ENCODE measurements around the gene LGI2. TPM values are rescaled to one million over a fixed set of nuclear protein-coding genes. Genes with fewer than 3 reads are reported as not detected.

The LGI2 gene
- polyA plus RNA-seq, 1 donor from 2014 or later = 10.3 TPM

DNA sequence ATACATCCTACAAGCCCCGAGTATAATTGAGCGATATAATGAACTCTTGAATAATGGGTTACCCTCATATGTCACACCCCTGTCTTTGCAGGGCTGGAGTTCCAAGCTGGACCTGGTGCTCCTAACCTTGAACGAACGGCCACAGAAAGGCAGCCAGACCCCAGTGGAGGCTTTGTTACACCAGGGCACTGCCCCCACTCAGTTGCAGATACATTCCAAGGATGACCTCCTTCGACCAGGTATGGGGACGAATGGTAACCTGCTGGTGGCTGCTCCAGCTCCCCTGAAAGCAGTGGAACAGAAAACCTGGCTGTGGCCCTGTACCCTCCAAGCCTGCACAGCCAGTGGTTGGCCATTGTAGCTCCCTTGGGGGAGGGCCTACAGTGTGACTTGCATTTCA lies 61.3 kb downstream of the LGI2 start:
- Histone ChIP-seq H2AFZ (ENCODE audit: low read depth, low read length) (no peak overlapping the region), H3K4me3 (ENCODE audit: low read length) (no peak overlapping the region), H3F3A (ENCODE audit: insufficient read depth, low read length, poor library complexity, severe bottlenecking) (no peaks in the 10 kb centered on the region), H3K36me3 (ENCODE audit: insufficient read depth, low read length) (no peaks in the 10 kb centered on the region), H3K9me3 (ENCODE audit: low read length) (no peaks in the 10 kb centered on the region), H3K9ac (ENCODE audit: low read length) (no peak overlapping the region), H3K27ac (ENCODE audit: low read length) (no peak overlapping the region), H3K79me2 (replicated peaks; ENCODE audit: insufficient read depth, low read length) (no peaks in the 10 kb centered on the region), H3K9me2 (ENCODE audit: insufficient read depth, low read length) (no peaks in the 10 kb centered on the region), H3K27me3 (ENCODE audit: insufficient read depth, low read depth, low read length) (no peaks in the 10 kb centered on the region), H3K4me2 (ENCODE audit: low read length) (no peak overlapping the region), H4K20me1 (ENCODE audit: insufficient read depth) (no peaks in the 10 kb centered on the region)
- TF ChIP-seq, protein P1, sequence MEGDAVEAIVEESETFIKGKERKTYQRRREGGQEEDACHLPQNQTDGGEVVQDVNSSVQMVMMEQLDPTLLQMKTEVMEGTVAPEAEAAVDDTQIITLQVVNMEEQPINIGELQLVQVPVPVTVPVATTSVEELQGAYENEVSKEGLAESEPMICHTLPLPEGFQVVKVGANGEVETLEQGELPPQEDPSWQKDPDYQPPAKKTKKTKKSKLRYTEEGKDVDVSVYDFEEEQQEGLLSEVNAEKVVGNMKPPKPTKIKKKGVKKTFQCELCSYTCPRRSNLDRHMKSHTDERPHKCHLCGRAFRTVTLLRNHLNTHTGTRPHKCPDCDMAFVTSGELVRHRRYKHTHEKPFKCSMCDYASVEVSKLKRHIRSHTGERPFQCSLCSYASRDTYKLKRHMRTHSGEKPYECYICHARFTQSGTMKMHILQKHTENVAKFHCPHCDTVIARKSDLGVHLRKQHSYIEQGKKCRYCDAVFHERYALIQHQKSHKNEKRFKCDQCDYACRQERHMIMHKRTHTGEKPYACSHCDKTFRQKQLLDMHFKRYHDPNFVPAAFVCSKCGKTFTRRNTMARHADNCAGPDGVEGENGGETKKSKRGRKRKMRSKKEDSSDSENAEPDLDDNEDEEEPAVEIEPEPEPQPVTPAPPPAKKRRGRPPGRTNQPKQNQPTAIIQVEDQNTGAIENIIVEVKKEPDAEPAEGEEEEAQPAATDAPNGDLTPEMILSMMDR (IDR thresholded peaks at IDR 0.05; ENCODE audit: poor library complexity, severe bottlenecking) = no peak
- TF ChIP-seq EZH2 (IDR thresholded peaks at IDR 0.05; ENCODE audit: borderline replicate concordance, insufficient read depth, low read length, poor library complexity, severe bottlenecking) = no peak
- TF ChIP-seq SMC3 (conservative IDR thresholded peaks at IDR 0.05; ENCODE audit: poor library complexity) = no peak
- no peak for TF ChIP-seq MXI1 (conservative IDR thresholded peaks at IDR 0.05; ENCODE audit: poor library complexity, severe bottlenecking)
- no peak for TF ChIP-seq RAD21 (conservative IDR thresholded peaks at IDR 0.05)
- no peak for TF ChIP-seq POLR2AphosphoS5 (IDR thresholded peaks at IDR 0.05)
- no peak for TF ChIP-seq EP300 (conservative IDR thresholded peaks at IDR 0.05; ENCODE audit: poor library complexity, severe bottlenecking)
- TF ChIP-seq TAF1 (IDR thresholded peaks at IDR 0.05; ENCODE audit: low read depth) = no peak
- TF ChIP-seq, protein P2, sequence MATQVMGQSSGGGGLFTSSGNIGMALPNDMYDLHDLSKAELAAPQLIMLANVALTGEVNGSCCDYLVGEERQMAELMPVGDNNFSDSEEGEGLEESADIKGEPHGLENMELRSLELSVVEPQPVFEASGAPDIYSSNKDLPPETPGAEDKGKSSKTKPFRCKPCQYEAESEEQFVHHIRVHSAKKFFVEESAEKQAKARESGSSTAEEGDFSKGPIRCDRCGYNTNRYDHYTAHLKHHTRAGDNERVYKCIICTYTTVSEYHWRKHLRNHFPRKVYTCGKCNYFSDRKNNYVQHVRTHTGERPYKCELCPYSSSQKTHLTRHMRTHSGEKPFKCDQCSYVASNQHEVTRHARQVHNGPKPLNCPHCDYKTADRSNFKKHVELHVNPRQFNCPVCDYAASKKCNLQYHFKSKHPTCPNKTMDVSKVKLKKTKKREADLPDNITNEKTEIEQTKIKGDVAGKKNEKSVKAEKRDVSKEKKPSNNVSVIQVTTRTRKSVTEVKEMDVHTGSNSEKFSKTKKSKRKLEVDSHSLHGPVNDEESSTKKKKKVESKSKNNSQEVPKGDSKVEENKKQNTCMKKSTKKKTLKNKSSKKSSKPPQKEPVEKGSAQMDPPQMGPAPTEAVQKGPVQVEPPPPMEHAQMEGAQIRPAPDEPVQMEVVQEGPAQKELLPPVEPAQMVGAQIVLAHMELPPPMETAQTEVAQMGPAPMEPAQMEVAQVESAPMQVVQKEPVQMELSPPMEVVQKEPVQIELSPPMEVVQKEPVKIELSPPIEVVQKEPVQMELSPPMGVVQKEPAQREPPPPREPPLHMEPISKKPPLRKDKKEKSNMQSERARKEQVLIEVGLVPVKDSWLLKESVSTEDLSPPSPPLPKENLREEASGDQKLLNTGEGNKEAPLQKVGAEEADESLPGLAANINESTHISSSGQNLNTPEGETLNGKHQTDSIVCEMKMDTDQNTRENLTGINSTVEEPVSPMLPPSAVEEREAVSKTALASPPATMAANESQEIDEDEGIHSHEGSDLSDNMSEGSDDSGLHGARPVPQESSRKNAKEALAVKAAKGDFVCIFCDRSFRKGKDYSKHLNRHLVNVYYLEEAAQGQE (IDR thresholded peaks at IDR 0.05; ENCODE audit: borderline replicate concordance) = no peak

DNA sequence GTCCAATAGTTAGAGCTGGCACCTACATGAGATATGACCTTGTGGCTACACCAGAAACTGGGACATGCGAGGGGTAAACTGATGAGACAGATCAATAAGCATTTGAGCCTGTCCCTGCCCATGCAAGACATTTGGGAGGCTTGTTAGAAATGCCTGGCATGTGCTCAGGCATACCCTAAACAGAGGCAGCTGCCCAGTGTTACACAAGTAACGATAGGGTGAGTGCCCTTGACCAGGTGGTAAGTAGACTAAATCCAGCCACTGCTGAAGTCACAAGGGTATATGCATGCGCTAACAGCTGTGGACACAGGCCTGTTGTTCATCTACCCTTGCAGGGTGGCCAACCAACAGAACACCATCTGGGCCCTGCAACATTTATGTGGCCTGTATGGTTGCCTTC lies 61.8 kb downstream of the LGI2 start:
- no peaks in the 10 kb centered on the region for H4K20me1 ChIP-seq (ENCODE audit: insufficient read depth)
- H2AFZ ChIP-seq (ENCODE audit: low read depth, low read length) = no peak overlapping the region
- H3K9ac ChIP-seq (ENCODE audit: low read length) = no peak overlapping the region

More for the DNA sequence above, 61.8 kb downstream of the LGI2 start:
- Histone ChIP-seq H3K36me3 (ENCODE audit: insufficient read depth, low read length) (no peaks in the 10 kb centered on the region), H3K27me3 (ENCODE audit: insufficient read depth, low read depth, low read length) (no peaks in the 10 kb centered on the region), H3F3A (ENCODE audit: insufficient read depth, low read length, poor library complexity, severe bottlenecking) (no peaks in the 10 kb centered on the region), H3K27ac (ENCODE audit: low read length) (no peak overlapping the region), H3K9me2 (ENCODE audit: insufficient read depth, low read length) (no peaks in the 10 kb centered on the region), H3K9me3 (ENCODE audit: low read length) (no peaks in the 10 kb centered on the region), H3K4me2 (ENCODE audit: low read length) (no peak overlapping the region), H3K4me3 (ENCODE audit: low read length) (no peak overlapping the region), H3K79me2 (replicated peaks; ENCODE audit: insufficient read depth, low read length) (no peaks in the 10 kb centered on the region)
- TF ChIP-seq POLR2AphosphoS5 (IDR thresholded peaks at IDR 0.05) (no peak), TAF1 (IDR thresholded peaks at IDR 0.05; ENCODE audit: low read depth) (no peak), MXI1 (conservative IDR thresholded peaks at IDR 0.05; ENCODE audit: poor library complexity, severe bottlenecking) (no peak), RAD21 (conservative IDR thresholded peaks at IDR 0.05) (no peak)
- TF ChIP-seq, protein P1 (IDR thresholded peaks at IDR 0.05; ENCODE audit: poor library complexity, severe bottlenecking) = no peak

Measured in neural cell (in vitro differentiated cells).